CD4-positive, alpha-beta T cell treated with Interleukin-17A for 1 hour (primary cell): ENCODE data around the gene NME1.
A peak's percentile ranks its signal among the peaks of the same experiment; 100 is the strongest.
"Not testable (repeated sequence)": the region's sequence is repeated elsewhere in the genome, so short reads cannot be mapped to it uniquely, and the experiment has no call there.

Experiments
- DNase-seq: peaks from one replicate; pipeline ENCODE4 v3.0.0-alpha.2; 2020

Gene NME1

GRCh38 chr17:51147650-51148049 is 5.7 kb upstream of the NME1 start:
- DNase-seq: no peak

- no peak for DNase-seq
Measured at GRCh38 chr17:51149163-51149562, 4.2 kb upstream of the NME1 start.

GRCh38 chr17:51150932-51151331 is 2.4 kb upstream of the NME1 start:
- DNase-seq: no peak

GRCh38 chr17:51152766-51153209 is 571 bp upstream of the NME1 start:
- DNase-seq: no peak

GRCh38 chr17:51154176-51154575 is 817 bp downstream of the NME1 start:
- peak; percentile 8 for DNase-seq

GRCh38 chr17:51155416-51155815 is 2.1 kb downstream of the NME1 start:
- no peak for DNase-seq

GRCh38 chr17:51159604-51160003 is 6.2 kb downstream of the NME1 start:
- DNase-seq: no peak

- DNase-seq: no peak
Measured at GRCh38 chr17:51161541-51161940, 8.2 kb downstream of the NME1 start.

- DNase-seq: no peak
Measured at GRCh38 chr17:51164911-51165679, 11.7 kb downstream of the NME1 start.

- DNase-seq: no peak
Measured at GRCh38 chr17:51165680-51166197, 12.4 kb downstream of the NME1 start.

GRCh38 chr17:51166198-51166986 is 13.0 kb downstream of the NME1 start, which contains the start of gene NME2:
TSS of gene NME2 (plus strand) at chr17:51166411. CDS start at chr17:51166831, 420 bp downstream.
- DNase-seq: peak; percentile 68

- peak; percentile 61 for DNase-seq
Measured at GRCh38 chr17:51166987-51167931, 13.9 kb downstream of the NME1 start.

- DNase-seq: no peak
Measured at GRCh38 chr17:51169340-51169739, 16.0 kb downstream of the NME1 start.

- DNase-seq: no peak
Measured at GRCh38 chr17:51170736-51171135, 17.4 kb downstream of the NME1 start.

- not testable (repeated sequence) for DNase-seq
Measured at GRCh38 chr17:51172030-51172429, 18.7 kb downstream of the NME1 start.

GRCh38 chr17:51180486-51180885 is 27.1 kb downstream of the NME1 start:
- no peak for DNase-seq

GRCh38 chr17:51184124-51184523 is 30.8 kb downstream of the NME1 start:
- DNase-seq: no peak

- DNase-seq: no peak
Measured at GRCh38 chr17:51185763-51186332, 32.5 kb downstream of the NME1 start.

GRCh38 chr17:51188271-51188833 is 35.0 kb downstream of the NME1 start:
- no peak for DNase-seq

- no peak for DNase-seq
Measured at GRCh38 chr17:51189162-51189561, 35.8 kb downstream of the NME1 start.

GRCh38 chr17:51189628-51190027 is 36.3 kb downstream of the NME1 start:
- DNase-seq: no peak

GRCh38 chr17:51191895-51192294 is 38.5 kb downstream of the NME1 start:
- DNase-seq: no peak
